Keratinocyte (primary cell): ENCODE measurements around the gene HHATL.

Experiments
- EZH2 ChIP-seq: IDR thresholded peaks from one replicate; pipeline ENCODE4 v1.6.1; 2012; ENCODE audit warnings: inconsistent platforms, mild to moderate bottlenecking, low read length, moderate library complexity
- TF ChIP-seq, protein P1 (sequence below), 3 experiments: IDR thresholded peaks in 1 of 3; conservative IDR thresholded peaks in 1 of 3; optimal IDR thresholded peaks in 1 of 3; 2 replicates in 2 of 3; 3 replicates in 1 of 3; pipeline versions ENCODE3 to v1.5.1; 2011; ENCODE audit warnings: low read length in 3 of 3, mild to moderate bottlenecking in 3 of 3, moderate library complexity in 2 of 3, control low read depth in 1 of 3, inconsistent platforms in 1 of 3; ENCODE audit not compliant: insufficient read depth in 2 of 3; ENCODE audit errors: extremely low read depth in 1 of 3

- TF ChIP-seq, protein P1, sequence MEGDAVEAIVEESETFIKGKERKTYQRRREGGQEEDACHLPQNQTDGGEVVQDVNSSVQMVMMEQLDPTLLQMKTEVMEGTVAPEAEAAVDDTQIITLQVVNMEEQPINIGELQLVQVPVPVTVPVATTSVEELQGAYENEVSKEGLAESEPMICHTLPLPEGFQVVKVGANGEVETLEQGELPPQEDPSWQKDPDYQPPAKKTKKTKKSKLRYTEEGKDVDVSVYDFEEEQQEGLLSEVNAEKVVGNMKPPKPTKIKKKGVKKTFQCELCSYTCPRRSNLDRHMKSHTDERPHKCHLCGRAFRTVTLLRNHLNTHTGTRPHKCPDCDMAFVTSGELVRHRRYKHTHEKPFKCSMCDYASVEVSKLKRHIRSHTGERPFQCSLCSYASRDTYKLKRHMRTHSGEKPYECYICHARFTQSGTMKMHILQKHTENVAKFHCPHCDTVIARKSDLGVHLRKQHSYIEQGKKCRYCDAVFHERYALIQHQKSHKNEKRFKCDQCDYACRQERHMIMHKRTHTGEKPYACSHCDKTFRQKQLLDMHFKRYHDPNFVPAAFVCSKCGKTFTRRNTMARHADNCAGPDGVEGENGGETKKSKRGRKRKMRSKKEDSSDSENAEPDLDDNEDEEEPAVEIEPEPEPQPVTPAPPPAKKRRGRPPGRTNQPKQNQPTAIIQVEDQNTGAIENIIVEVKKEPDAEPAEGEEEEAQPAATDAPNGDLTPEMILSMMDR (optimal IDR thresholded peaks at IDR 0.05 in 1 of 3, IDR thresholded peaks at IDR 0.05 in 1 of 3, conservative IDR thresholded peaks at IDR 0.05 in 1 of 3; ENCODE audit: extremely low read depth in 1 of 3, insufficient read depth in 2 of 3, low read length in 3 of 3) = no peak
- no peak for TF ChIP-seq EZH2
Observed at GRCh38 chr3:42749025-42749752, 46.6 kb upstream of the HHATL start.
